GM19351 (cell line): Measurements from ENCODE around the gene PEMT.

ENCODE experiments used
- ATAC-seq: cut with Tn5 transposase; IDR thresholded peaks from one replicate; pipeline ENCODE4 v1.9.1; 2021; ENCODE audit warnings: mild to moderate bottlenecking, moderate library complexity; ENCODE audit not compliant: unreplicated experiment

Gene PEMT

DNA sequence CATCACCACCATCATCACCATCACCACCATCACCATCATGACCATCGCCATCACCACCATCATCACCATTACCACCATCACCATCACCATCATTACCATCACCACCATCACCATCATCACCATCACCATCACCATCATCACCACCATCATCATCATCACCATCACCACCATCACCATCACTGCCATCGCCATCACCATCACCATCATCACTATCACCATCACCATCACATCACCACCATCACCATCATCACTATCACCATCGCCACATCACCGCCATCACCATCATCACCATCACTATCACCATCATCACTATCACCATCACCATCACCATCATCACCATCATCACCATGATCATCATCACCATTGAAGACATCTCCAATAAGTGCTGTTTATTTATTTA is 131.5 kb downstream of the PEMT start:
- ATAC-seq = no peak

DNA sequence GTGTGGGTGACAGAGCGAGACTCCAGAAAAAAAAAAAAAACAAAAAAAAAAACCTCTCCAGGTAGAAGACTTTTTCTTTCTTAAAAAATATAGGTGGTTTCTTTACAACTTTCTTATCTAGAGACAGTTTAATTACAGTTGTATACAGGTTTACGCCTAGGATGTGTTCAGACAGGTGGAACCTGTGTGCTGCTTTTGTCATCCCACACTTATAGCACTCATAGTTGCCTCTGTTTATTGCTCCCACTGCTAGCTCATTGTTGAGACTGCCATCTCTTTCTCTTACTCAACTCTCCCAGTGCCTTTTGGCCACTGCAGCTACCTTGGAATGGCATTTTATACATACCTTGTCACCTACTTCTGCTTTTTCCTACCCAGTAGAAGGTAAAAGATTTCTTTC is 133.8 kb downstream of the PEMT start:
- no peak for ATAC-seq

DNA sequence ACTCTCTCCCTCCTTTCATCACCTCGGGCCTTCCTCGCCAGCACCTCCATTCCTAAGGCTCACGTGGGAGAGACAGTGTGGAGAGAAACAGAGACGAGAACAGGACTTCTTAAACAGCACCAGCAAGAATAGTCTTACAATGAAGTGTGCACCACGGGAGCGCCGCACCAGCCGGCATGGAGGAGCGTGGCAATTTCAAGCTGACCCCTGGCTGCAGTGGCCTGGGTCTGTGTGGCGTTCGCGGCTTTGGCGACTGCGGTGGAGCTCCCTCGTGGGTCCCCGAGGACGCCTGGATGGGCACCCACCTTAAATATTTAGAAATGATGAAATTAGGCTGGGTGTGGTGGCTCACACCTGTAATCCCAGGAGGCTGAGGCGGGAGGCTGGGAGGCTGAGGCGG is 135.3 kb downstream of the PEMT start:
- no peak for ATAC-seq
